HepG2 (cell line): ENCODE measurements around the gene SLC6A8.

Experiments used
- CTCF ChIP-seq: sonication (generic); formaldehyde crosslinking; IDR thresholded peaks from 2 replicates; pipeline ENCODE4 v1.5.0; 2020; ENCODE audit warnings: mild to moderate bottlenecking, missing genetic modification reagents, moderate library complexity
- TF ChIP-seq, protein P1 (sequence below): conservative IDR thresholded peaks from 2 replicates; pipeline ENCODE4 v1.6.1; 2018; ENCODE audit warnings: missing genetic modification reagents

DNA sequence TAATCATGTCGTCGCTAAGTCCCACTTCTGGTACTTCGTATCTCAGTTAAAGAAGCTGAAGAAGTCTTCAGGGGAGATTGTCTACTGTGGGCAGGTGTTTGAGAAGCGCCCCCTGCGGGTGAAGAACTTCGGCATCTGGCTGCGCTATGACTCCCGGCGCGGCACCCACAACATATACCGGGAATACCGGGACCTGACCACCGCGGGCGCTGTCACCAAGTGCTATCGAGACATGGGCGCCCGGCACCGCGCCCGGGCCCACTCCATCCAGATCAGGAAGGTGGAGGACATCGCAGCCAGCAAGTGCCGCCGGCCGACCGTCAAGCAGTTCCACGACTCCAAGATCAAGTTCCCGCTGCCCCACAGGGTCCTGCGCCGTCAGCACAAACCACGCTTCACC, 25.5 kb upstream of the SLC6A8 start:
- TF ChIP-seq, protein P1, sequence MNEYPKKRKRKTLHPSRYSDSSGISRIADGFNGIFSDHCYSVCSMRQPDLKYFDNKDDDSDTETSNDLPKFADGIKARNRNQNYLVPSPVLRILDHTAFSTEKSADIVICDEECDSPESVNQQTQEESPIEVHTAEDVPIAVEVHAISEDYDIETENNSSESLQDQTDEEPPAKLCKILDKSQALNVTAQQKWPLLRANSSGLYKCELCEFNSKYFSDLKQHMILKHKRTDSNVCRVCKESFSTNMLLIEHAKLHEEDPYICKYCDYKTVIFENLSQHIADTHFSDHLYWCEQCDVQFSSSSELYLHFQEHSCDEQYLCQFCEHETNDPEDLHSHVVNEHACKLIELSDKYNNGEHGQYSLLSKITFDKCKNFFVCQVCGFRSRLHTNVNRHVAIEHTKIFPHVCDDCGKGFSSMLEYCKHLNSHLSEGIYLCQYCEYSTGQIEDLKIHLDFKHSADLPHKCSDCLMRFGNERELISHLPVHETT (CRISPR knock-in tag) = no peak
- TF ChIP-seq CTCF (CRISPR knock-in tag) = peak; percentile 75
